Measurements from ENCODE around the gene TENT4A.

Gene TENT4A

GRCh38 chr5:6718161-6718681 is 5.0 kb downstream of the TENT4A start:
- no peak for DNase-seq (ENCODE audit: low spot score)

GRCh38 chr5:6718718-6719117 is 5.5 kb downstream of the TENT4A start:
- DNase-seq (ENCODE audit: low spot score): no peak

GRCh38 chr5:6719417-6719816 is 6.2 kb downstream of the TENT4A start:
- DNase-seq (ENCODE audit: low spot score): no peak

GRCh38 chr5:6719896-6720560 is 6.8 kb downstream of the TENT4A start:
- DNase-seq (ENCODE audit: low spot score): no peak

- DNase-seq (ENCODE audit: low spot score): no peak
These were observed 7.3 kb downstream of the TENT4A start for GRCh38 chr5:6720561-6720921.

- DNase-seq (ENCODE audit: low spot score): no peak
These were observed 8.2 kb downstream of the TENT4A start for GRCh38 chr5:6721442-6721841.

- DNase-seq (ENCODE audit: low spot score): peak; percentile 44
These were observed 8.8 kb downstream of the TENT4A start for GRCh38 chr5:6722015-6722414.

GRCh38 chr5:6723122-6723815 is 10.0 kb downstream of the TENT4A start:
- peak; percentile 25 for DNase-seq (ENCODE audit: low spot score)

- no peak for DNase-seq (ENCODE audit: low spot score)
These were observed 10.6 kb downstream of the TENT4A start for GRCh38 chr5:6723816-6724300.

GRCh38 chr5:6724321-6724929 is 11.2 kb downstream of the TENT4A start:
- no peak for DNase-seq (ENCODE audit: low spot score)

GRCh38 chr5:6725421-6725820 is 12.2 kb downstream of the TENT4A start:
- no peak for DNase-seq (ENCODE audit: low spot score)

GRCh38 chr5:6726006-6726405 is 12.8 kb downstream of the TENT4A start:
- DNase-seq (ENCODE audit: low spot score): no peak

- DNase-seq (ENCODE audit: low spot score): no peak
These were observed 14.0 kb downstream of the TENT4A start for GRCh38 chr5:6727231-6727630.

GRCh38 chr5:6728011-6728794 is 15.0 kb downstream of the TENT4A start:
- DNase-seq (ENCODE audit: low spot score): no peak

GRCh38 chr5:6728795-6729183 is 15.6 kb downstream of the TENT4A start:
- DNase-seq (ENCODE audit: low spot score): no peak

- no peak for DNase-seq (ENCODE audit: low spot score)
These were observed 16.4 kb downstream of the TENT4A start for GRCh38 chr5:6729386-6730310.

GRCh38 chr5:6730407-6730806 is 17.2 kb downstream of the TENT4A start:
- DNase-seq (ENCODE audit: low spot score): no peak

- no peak for DNase-seq (ENCODE audit: low spot score)
These were observed 17.6 kb downstream of the TENT4A start for GRCh38 chr5:6730807-6731206.

GRCh38 chr5:6731465-6732237 is 18.4 kb downstream of the TENT4A start:
- no peak for DNase-seq (ENCODE audit: low spot score)

- peak; percentile 67 for DNase-seq (ENCODE audit: low spot score)
These were observed 19.6 kb downstream of the TENT4A start for GRCh38 chr5:6732634-6733410.
